HG02981 (cell line): ENCODE results near the gene VENTX.

Experiments
- ATAC-seq: cut with Tn5 transposase; IDR thresholded peaks from one replicate; pipeline ENCODE4 v1.9.1; 2021; ENCODE audit warnings: mild to moderate bottlenecking, moderate library complexity; ENCODE audit not compliant: unreplicated experiment

The VENTX gene

GRCh38 chr10:133270773-133271297, 33.2 kb downstream of the VENTX start:
- ATAC-seq = no peak

GRCh38 chr10:133271521-133272300, 34.1 kb downstream of the VENTX start:
- ATAC-seq = no peak

- no peak for ATAC-seq
Observed at GRCh38 chr10:133272301-133272963, 34.8 kb downstream of the VENTX start.

- no peak for ATAC-seq
Observed at GRCh38 chr10:133272964-133273420, 35.3 kb downstream of the VENTX start.

GRCh38 chr10:133273534-133274143, 36.0 kb downstream of the VENTX start:
- no peak for ATAC-seq

GRCh38 chr10:133274751-133275683, 37.4 kb downstream of the VENTX start:
- peak; percentile 45 for ATAC-seq

GRCh38 chr10:133275684-133276092, 38.0 kb downstream of the VENTX start:
- ATAC-seq = peak; percentile 35

GRCh38 chr10:133276100-133276434, 38.4 kb downstream of the VENTX start:
- no peak for ATAC-seq

GRCh38 chr10:133276435-133277201, 39.0 kb downstream of the VENTX start, which contains the start of gene ADAM8:
ADAM8 (minus strand) TSS chr10:133276868; CDS start chr10:133276817, 51 bp downstream.
- ATAC-seq = peak; percentile 45

GRCh38 chr10:133277277-133277992, 39.8 kb downstream of the VENTX start:
- no peak for ATAC-seq

GRCh38 chr10:133277993-133278576, 40.4 kb downstream of the VENTX start:
- ATAC-seq = no peak

GRCh38 chr10:133278577-133279265, 41.1 kb downstream of the VENTX start:
- peak; percentile 40 for ATAC-seq

GRCh38 chr10:133279326-133280226, 41.9 kb downstream of the VENTX start:
- no peak for ATAC-seq

GRCh38 chr10:133280391-133281059, 42.9 kb downstream of the VENTX start:
- no peak for ATAC-seq

GRCh38 chr10:133281084-133281483, 43.4 kb downstream of the VENTX start:
- no peak for ATAC-seq

GRCh38 chr10:133281628-133282372, 44.1 kb downstream of the VENTX start:
- ATAC-seq = no peak
